Upper lobe of left lung (tissue), 6 donors: ENCODE measurements around the gene FGGY. TPM values are rescaled to one million over a fixed set of nuclear protein-coding genes. Genes with fewer than 3 reads are reported as not detected.

Source experiments
- ATAC-seq, 2 donors: fragments of 200-7000 bp; cut with Tn5 transposase; one replicate each; pipeline ENCODE4 v1.9.1; 2022; ENCODE audit warnings: mild to moderate bottlenecking in 2 of 2, moderate library complexity in 2 of 2; ENCODE audit not compliant: low FRiP score in 2 of 2
- DNase-seq, 2 donors: peaks; one replicate each; pipeline ENCODE4 v3.0.0-alpha.2; 2019 to 2020
- H3K27ac ChIP-seq, 4 donors: fragments of 200-600 bp; sonication (generic); one replicate each; pipeline ENCODE4 v1.5.1; 2016 to 2019
- H3K27me3 ChIP-seq, 4 donors: fragments of 200-600 bp; sonication (generic); one replicate each; pipeline ENCODE4 v1.5.1; 2017 to 2019
- H3K36me3 ChIP-seq, 4 donors: fragments of 200-600 bp; sonication (generic); one replicate each; pipeline ENCODE4 v1.5.1; 2016 to 2019
- H3K4me1 ChIP-seq, 4 donors: fragments of 200-600 bp; sonication (generic); one replicate each; pipeline ENCODE4 v1.5.1; 2018 to 2019
- H3K4me3 ChIP-seq, 4 donors: fragments of 200-600 bp; sonication (generic); one replicate each; pipeline ENCODE4 v1.5.1; 2017 to 2019; ENCODE audit warnings: mild to moderate bottlenecking in 2 of 4, moderate library complexity in 1 of 4
- H3K9me3 ChIP-seq, 4 donors: fragments of 200-600 bp; sonication (generic); one replicate each; pipeline ENCODE4 v1.5.1; 2018 to 2019
- CTCF ChIP-seq, 6 experiments: fragments of 450-650 bp in 4 of 6; fragments of 200-600 bp in 2 of 6; sonication (generic) in 2 of 6; IDR thresholded peaks; one replicate each; pipeline ENCODE4 v1.5.1; 2016 to 2019; ENCODE audit warnings: antibody characterized with exemption in 6 of 6
- EP300 ChIP-seq, 4 donors: sonication (generic); formaldehyde crosslinking; IDR thresholded peaks; one replicate each; pipeline ENCODE4 v1.5.1; 2017; ENCODE audit warnings: antibody characterized with exemption in 4 of 4, control low read depth in 2 of 4
- POLR2A ChIP-seq, 4 donors: fragments of 450-650 bp; IDR thresholded peaks; one replicate each; pipeline ENCODE4 v1.5.1; 2016 to 2017; ENCODE audit warnings: antibody characterized with exemption in 4 of 4, mild to moderate bottlenecking in 2 of 4
- POLR2AphosphoS5 ChIP-seq, 2 donors: sonication (generic); formaldehyde crosslinking; IDR thresholded peaks; one replicate each; pipeline ENCODE4 v1.5.1; 2017; ENCODE audit warnings: antibody characterized with exemption in 2 of 2
- WGBS, 2 donors: methylation state at CpG; one replicate each; pipeline ENCODE4 v1.1.5; 2017 to 2018; 5-methylcytosine and 5-hydroxymethylcytosine counted together
- total RNA-seq, 6 donors: library from RNA; depleted of rRNA in 4 of 6; stranded (reverse); fragments of >200 nt in 4 of 6; gene quantifications; one replicate each; pipeline versions ENCODE4 v1.1.0 to v1.2.1, GENCODE V29; 2016 to 2021
- donor health status: DM: no; HTN: no; CAD: no; lungs with moderate emphysema.
- donor health status: DM: no; HTN: yes; CAD: no; lungs with severe emphysema.

FGGY gene
- total RNA-seq, 6 donors from 2014 or later: 11.8 to 51.3 (median 22.6) TPM

DNA sequence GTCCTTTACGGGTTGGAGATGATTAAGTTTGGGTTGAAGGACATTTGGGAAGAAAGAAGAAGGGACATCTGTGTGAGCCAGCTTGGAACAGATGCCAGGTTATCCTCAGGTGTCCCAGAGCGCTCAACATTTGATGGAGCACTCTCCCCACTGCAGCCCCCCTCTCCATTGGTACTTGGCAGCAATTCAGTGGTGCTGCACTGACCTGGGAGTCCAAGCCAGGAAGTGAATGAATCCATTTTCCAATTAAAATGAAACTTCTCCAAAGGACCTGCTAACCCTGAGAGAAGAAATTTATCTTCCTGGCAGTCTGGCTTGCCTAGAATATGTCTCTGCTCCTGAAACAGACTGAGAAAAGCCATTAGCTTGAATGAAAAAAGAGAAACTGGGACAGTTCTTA, 67.1 kb downstream of the FGGY start:
- Histone ChIP-seq H3K36me3 (no peaks in the 10 kb centered on the region), H3K9me3 (no peaks in the 10 kb centered on the region), H3K4me3 (no peak overlapping the region), H3K27me3 (no peaks in the 10 kb centered on the region), H3K27ac (no peak overlapping the region), H3K4me1 (peaks cover 0 to 18% (median 11%) of the 10 kb centered on the region in 4 donors)
- WGBS, 2 donors: 98% methylated on average over 2 of the region's 2 CpGs
- TF ChIP-seq POLR2AphosphoS5 (IDR thresholded peaks at IDR 0.05) (no peak), CTCF (IDR thresholded peaks at IDR 0.05) (no peak), EP300 (IDR thresholded peaks at IDR 0.05) (no peak), POLR2A (IDR thresholded peaks at IDR 0.05) (no peak)
- ATAC-seq (no peak), DNase-seq (no peak)

- peaks cover 0 to 18% (median 11%) of the 10 kb centered on the region in 4 donors for H3K4me1 ChIP-seq
- no peak for ATAC-seq
These were observed 69.5 kb downstream of the FGGY start for GRCh38 chr1:59366346-59366745.

GRCh38 chr1:59367301-59368007, 70.6 kb downstream of the FGGY start:
- Histone ChIP-seq H3K4me1 (peaks cover 0 to 18% (median 11%) of the 10 kb centered on the region in 4 donors), H3K27ac (peak overlapping the region in 2 of 4 donors; percentile 58 to 70), H3K36me3 (no peaks in the 10 kb centered on the region), H3K4me3 (no peak overlapping the region), H3K27me3 (no peaks in the 10 kb centered on the region), H3K9me3 (no peaks in the 10 kb centered on the region)
- DNase-seq (peak in 1 of 2 donors; percentile 47), ATAC-seq (peak; percentile 79 to 98)
- TF ChIP-seq CTCF (IDR thresholded peaks at IDR 0.05): no peak
- TF ChIP-seq POLR2A (IDR thresholded peaks at IDR 0.05): peak in 1 of 4 donors; percentile 17
- peak in 1 of 2 donors; percentile 26 for TF ChIP-seq POLR2AphosphoS5 (IDR thresholded peaks at IDR 0.05)
- WGBS, 2 donors: 45 to 55% methylated on average over 6 of the region's 6 CpGs

More at GRCh38 chr1:59366346-59366745, 69.5 kb downstream of the FGGY start:
- Histone ChIP-seq H3K36me3 (no peaks in the 10 kb centered on the region), H3K27ac (no peak overlapping the region), H3K4me3 (no peak overlapping the region), H3K9me3 (no peaks in the 10 kb centered on the region), H3K27me3 (no peaks in the 10 kb centered on the region)
- 89% methylated on average over 5 of the region's 5 CpGs for WGBS, 2 donors
- DNase-seq: no peak
- TF ChIP-seq POLR2AphosphoS5 (IDR thresholded peaks at IDR 0.05) (no peak), EP300 (IDR thresholded peaks at IDR 0.05) (no peak), POLR2A (IDR thresholded peaks at IDR 0.05) (no peak), CTCF (IDR thresholded peaks at IDR 0.05) (no peak)

DNA sequence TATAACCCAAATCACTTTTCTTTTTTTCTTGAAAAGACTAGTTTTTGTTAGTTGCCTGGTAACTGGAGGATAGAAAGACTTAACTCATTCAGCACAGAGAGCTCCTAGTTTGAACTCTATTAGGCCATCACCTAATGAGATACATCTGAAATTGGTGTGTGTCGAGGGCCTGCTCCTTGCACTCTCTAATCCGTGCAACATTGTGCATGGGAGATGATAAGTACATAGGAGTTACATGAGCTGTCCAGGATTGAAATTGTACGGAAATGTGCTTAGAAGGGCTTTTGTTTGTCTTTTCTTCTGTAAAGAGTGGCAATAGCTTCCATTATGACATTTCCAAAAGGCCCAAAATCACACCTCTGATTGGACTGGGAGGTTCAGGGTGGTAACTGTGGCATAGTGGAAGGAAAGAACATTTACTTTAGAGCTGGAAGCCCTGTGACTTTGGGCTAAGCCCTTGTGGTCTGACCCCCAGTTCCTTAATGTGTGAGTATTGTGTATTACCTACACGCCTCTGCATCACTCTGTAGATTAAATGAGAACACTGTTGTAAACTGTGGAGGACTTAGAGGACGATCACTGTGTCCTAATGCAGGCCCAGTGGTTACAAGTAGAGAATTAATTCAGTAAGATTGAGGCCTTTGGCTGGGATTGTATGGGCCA, 71.2 kb downstream of the FGGY start:
- no peaks in the 10 kb centered on the region for H3K27me3 ChIP-seq
- H3K9me3 ChIP-seq: no peaks in the 10 kb centered on the region
- 70 to 74% methylated on average over 5 of the region's 5 CpGs for WGBS, 2 donors
- no peaks in the 10 kb centered on the region for H3K36me3 ChIP-seq
- DNase-seq (no peak), ATAC-seq (peak in 1 of 2 donors; percentile 62)
- TF ChIP-seq EP300 (IDR thresholded peaks at IDR 0.05) (no peak), POLR2AphosphoS5 (IDR thresholded peaks at IDR 0.05) (no peak), CTCF (IDR thresholded peaks at IDR 0.05) (no peak), POLR2A (IDR thresholded peaks at IDR 0.05) (no peak)
- H3K4me3 ChIP-seq: no peak overlapping the region
- peak overlapping the region in 1 of 4 donors; percentile 58 for H3K27ac ChIP-seq
- peaks cover 0 to 18% (median 11%) of the 10 kb centered on the region in 4 donors for H3K4me1 ChIP-seq
